OCI-LY3 (cell line): ENCODE results near the gene SYCN.

Experiments
- H2AFZ ChIP-seq: fragments of 200-600, 300-600 bp; shearing (Covaris generic); 2 replicates; pipeline ENCODE4 v1.6.0; 2014; ENCODE audit warnings: antibody characterized with exemption, low read depth, low read length
- H3K27ac ChIP-seq: fragments of 200-600, 300-600 bp; sonication (generic); 2 replicates; pipeline ENCODE4 v1.5.1; 2014; ENCODE audit warnings: mild to moderate bottlenecking, low read length, moderate library complexity, mixed read lengths
- H3K27me3 ChIP-seq: fragments of 200-600, 300-600 bp; sonication (generic); 2 replicates; pipeline ENCODE4 v1.6.1; 2014; ENCODE audit warnings: low read depth, low read length, mixed read lengths
- H3K36me3 ChIP-seq: fragments of 200-600, 300-600 bp; sonication (generic); replicated peaks from 2 replicates; pipeline ENCODE3; 2014; ENCODE audit warnings: low read depth, low read length, mixed read lengths
- H3K4me1 ChIP-seq: fragments of 300-600, 200-600 bp; sonication (generic); 2 replicates; pipeline ENCODE4 v1.6.1; 2014; ENCODE audit warnings: low read length, mixed read lengths
- H3K4me2 ChIP-seq: fragments of 200-600, 300-600 bp; sonication (generic); 2 replicates; pipeline ENCODE4 v1.6.1; 2014; ENCODE audit warnings: low read length, mixed read lengths
- H3K4me3 ChIP-seq: fragments of 300-600, 200-600 bp; sonication (generic); 2 replicates; pipeline ENCODE4 v1.5.1; 2014; ENCODE audit warnings: antibody characterized with exemption, mild to moderate bottlenecking, low read length, moderate library complexity
- H3K79me2 ChIP-seq: fragments of 300-600, 200-600 bp; shearing (Covaris generic); 2 replicates; pipeline ENCODE4 v1.6.1; 2014; ENCODE audit warnings: mild to moderate bottlenecking, low read length, mixed read lengths
- H3K9ac ChIP-seq: fragments of 300-600, 200-600 bp; shearing (Covaris generic); 2 replicates; pipeline ENCODE4 v1.6.0; 2014; ENCODE audit warnings: mild to moderate bottlenecking, low read length, moderate library complexity
- H3K9me3 ChIP-seq: fragments of 200-600, 300-600 bp; shearing (Covaris generic); 2 replicates; pipeline ENCODE4 v1.6.1; 2014; ENCODE audit warnings: low read length, mixed read lengths; ENCODE audit not compliant: insufficient read depth
- H4K20me1 ChIP-seq: fragments of 200-600, 300-600 bp; sonication (generic); 2 replicates; pipeline ENCODE4 v1.6.1; 2016; ENCODE audit warnings: low read length, mixed read lengths; ENCODE audit not compliant: insufficient read depth
- EZH2phosphoT487 ChIP-seq: fragments of 200-600 bp; shearing (Covaris generic); IDR thresholded peaks from 2 replicates; pipeline ENCODE4 v1.6.1; 2018; ENCODE audit warnings: antibody characterized with exemption, mixed run types, low read depth
- TF ChIP-seq, protein P1 (sequence below): fragments of 200-600, 300-600 bp; sonication (generic); IDR thresholded peaks from 2 replicates; pipeline ENCODE4 v1.5.1; 2014; ENCODE audit warnings: antibody characterized with exemption, low read length, low read depth

The SYCN gene

DNA sequence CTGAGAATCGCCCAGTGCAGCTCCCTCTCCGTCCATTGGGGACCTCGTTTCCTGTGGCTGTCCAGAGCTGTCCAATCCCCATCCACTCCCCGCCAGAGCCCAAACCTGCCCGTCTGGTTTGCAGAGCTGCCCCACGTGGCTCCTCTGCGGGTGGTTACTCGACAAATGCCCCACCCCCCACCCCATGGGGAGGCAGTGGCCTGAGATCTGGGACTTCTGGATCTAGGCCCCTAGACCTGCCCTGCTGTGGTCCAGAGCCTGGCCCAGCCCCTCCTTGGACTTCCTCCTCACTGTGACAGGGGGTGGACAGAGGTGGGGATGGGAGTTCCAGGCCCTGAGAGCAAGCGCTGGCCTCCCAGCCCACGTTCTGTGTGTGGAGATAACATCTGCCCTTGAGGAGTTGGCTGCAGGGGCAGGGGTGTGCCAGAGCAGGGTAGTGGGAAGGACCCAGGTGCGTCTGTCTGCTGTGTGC lies 49.4 kb downstream of the SYCN start:
- TF ChIP-seq, protein P1, sequence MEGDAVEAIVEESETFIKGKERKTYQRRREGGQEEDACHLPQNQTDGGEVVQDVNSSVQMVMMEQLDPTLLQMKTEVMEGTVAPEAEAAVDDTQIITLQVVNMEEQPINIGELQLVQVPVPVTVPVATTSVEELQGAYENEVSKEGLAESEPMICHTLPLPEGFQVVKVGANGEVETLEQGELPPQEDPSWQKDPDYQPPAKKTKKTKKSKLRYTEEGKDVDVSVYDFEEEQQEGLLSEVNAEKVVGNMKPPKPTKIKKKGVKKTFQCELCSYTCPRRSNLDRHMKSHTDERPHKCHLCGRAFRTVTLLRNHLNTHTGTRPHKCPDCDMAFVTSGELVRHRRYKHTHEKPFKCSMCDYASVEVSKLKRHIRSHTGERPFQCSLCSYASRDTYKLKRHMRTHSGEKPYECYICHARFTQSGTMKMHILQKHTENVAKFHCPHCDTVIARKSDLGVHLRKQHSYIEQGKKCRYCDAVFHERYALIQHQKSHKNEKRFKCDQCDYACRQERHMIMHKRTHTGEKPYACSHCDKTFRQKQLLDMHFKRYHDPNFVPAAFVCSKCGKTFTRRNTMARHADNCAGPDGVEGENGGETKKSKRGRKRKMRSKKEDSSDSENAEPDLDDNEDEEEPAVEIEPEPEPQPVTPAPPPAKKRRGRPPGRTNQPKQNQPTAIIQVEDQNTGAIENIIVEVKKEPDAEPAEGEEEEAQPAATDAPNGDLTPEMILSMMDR = no peak
- TF ChIP-seq EZH2phosphoT487 = no peak
- Histone ChIP-seq H3K79me2 (no peaks in the 10 kb centered on the region; the same call in 1 of the 2 replicates), H3K27ac (no peak overlapping the region), H3K9ac (no peak overlapping the region), H4K20me1 (peaks cover 45% of the 10 kb centered on the region), H3K4me1 (no peaks in the 10 kb centered on the region), H3K36me3 (no peaks in the 10 kb centered on the region), H3K9me3 (no peaks in the 10 kb centered on the region), H3K4me2 (no peak overlapping the region), H3K27me3 (no peaks in the 10 kb centered on the region), H2AFZ (no peak overlapping the region), H3K4me3 (no peak overlapping the region)

DNA sequence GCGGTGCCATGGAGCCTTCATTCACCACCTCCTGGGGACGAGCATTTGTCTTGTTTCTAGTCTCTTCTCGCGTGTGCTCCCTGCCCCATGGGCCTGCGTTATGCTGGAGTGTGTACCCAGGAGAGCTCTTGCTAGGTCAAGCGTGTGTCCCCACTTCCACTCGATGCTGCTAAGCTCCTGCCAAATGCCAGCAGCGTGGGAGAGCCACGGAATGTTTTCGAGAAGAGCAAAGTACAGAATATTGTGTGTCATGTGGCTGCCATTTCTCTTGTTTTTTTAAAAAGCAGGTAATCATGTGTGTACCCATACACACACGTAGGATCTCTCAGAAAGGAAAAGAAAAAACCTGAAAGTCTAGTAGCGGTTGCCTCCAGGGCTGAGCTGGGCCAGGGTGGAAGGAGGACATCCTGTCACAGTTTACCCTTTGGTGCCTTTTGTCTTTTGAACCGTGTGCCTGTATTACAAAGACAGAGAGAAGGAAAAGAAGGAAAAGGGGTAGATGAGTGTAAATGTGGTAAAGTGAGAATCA lies 49.9 kb downstream of the SYCN start:
- no peak overlapping the region for H3K4me2 ChIP-seq

More for the DNA sequence above, 49.9 kb downstream of the SYCN start:
- H4K20me1 ChIP-seq = peaks cover 45% of the 10 kb centered on the region
- H3K9me3 ChIP-seq = no peaks in the 10 kb centered on the region
- TF ChIP-seq, protein P1 = no peak
- no peak for TF ChIP-seq EZH2phosphoT487
- no peak overlapping the region for H2AFZ ChIP-seq
- peaks cover 1% of the 10 kb centered on the region for H3K36me3 ChIP-seq
- no peak overlapping the region for H3K4me3 ChIP-seq
- H3K9ac ChIP-seq = no peak overlapping the region
- H3K27me3 ChIP-seq = no peaks in the 10 kb centered on the region
- H3K4me1 ChIP-seq = no peaks in the 10 kb centered on the region
- H3K79me2 ChIP-seq = no peaks in the 10 kb centered on the region; the same call in 1 of the 2 replicates
- H3K27ac ChIP-seq = no peak overlapping the region
